ENCODE data around the gene IER5.

Gene IER5

DNA sequence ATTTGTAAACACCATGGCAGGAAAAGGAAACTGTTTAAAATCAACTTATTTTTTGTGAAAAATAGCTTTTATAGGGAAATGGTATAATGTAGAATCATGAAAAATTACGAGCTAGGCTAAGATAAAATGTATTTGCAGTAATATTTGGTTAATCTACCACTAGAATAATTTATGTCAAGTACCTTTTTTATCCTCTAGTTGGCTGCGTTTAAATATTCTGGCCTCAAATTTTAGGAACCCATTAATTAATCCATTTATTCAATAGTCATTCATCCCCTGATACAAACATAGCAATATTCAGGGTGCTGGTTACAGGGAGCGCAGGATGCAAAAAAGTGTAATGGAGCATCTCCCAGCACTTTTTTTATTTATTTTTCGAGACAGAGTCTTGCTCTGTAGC lies 8.6 kb upstream of the IER5 start:
- H3K4me3 ChIP-seq (ENCODE audit: low read depth, low read length), result no peak overlapping the region
- H3K9ac ChIP-seq (ENCODE audit: low read depth, low read length), result no peak overlapping the region
- peaks cover 8% of the 10 kb centered on the region for H3K4me1 ChIP-seq (ENCODE audit: control insufficient read depth, insufficient read depth, low read length)
- peaks cover 6% of the 10 kb centered on the region for H3K27me3 ChIP-seq (ENCODE audit: control insufficient read depth, insufficient read depth, low read length)
- no peaks in the 10 kb centered on the region for H3K9me3 ChIP-seq (ENCODE audit: control insufficient read depth, insufficient read depth, low read length)
- H3K36me3 ChIP-seq (ENCODE audit: control insufficient read depth, insufficient read depth, low read length), result no peaks in the 10 kb centered on the region

DNA sequence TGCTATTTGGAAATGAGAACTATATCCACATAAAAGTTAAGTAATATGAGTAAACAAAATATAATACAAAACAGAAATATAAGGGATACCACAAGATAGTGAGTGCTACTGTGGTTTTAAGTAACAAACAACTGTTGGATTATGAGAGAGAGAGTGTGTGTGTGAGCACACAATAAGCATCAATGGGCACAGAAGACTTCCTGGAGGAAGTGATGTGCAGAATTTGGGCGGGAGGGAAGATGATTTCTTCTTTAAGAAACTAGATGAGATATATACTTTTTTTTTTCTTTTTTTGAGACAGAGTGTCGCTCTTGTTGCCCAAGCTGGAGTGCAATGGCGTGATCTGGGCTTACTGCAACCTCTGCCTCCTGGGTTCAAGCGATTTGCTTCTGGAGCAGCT lies 7.9 kb upstream of the IER5 start:
- Histone ChIP-seq H3K4me1 (ENCODE audit: control insufficient read depth, insufficient read depth, low read length) (peaks cover 8% of the 10 kb centered on the region), H3K27me3 (ENCODE audit: control insufficient read depth, insufficient read depth, low read length) (peaks cover 13% of the 10 kb centered on the region), H3K36me3 (ENCODE audit: control insufficient read depth, insufficient read depth, low read length) (no peaks in the 10 kb centered on the region), H3K4me3 (ENCODE audit: low read depth, low read length) (no peak overlapping the region), H3K9ac (ENCODE audit: low read depth, low read length) (no peak overlapping the region), H3K9me3 (ENCODE audit: control insufficient read depth, insufficient read depth, low read length) (no peaks in the 10 kb centered on the region)

GRCh38 chr1:181081395-181081794 lies 7.1 kb upstream of the IER5 start:
- H3K4me1 ChIP-seq (ENCODE audit: control insufficient read depth, insufficient read depth, low read length), result peaks cover 8% of the 10 kb centered on the region
- H3K36me3 ChIP-seq (ENCODE audit: control insufficient read depth, insufficient read depth, low read length), result no peaks in the 10 kb centered on the region
- peaks cover 19% of the 10 kb centered on the region for H3K27me3 ChIP-seq (ENCODE audit: control insufficient read depth, insufficient read depth, low read length)
- no peak overlapping the region for H3K9ac ChIP-seq (ENCODE audit: low read depth, low read length)
- no peaks in the 10 kb centered on the region for H3K9me3 ChIP-seq (ENCODE audit: control insufficient read depth, insufficient read depth, low read length)
- H3K4me3 ChIP-seq (ENCODE audit: low read depth, low read length), result no peak overlapping the region

- Histone ChIP-seq H3K4me3 (ENCODE audit: low read depth, low read length) (no peak overlapping the region), H3K27me3 (ENCODE audit: control insufficient read depth, insufficient read depth, low read length) (peaks cover 33% of the 10 kb centered on the region), H3K9ac (ENCODE audit: low read depth, low read length) (no peak overlapping the region), H3K4me1 (ENCODE audit: control insufficient read depth, insufficient read depth, low read length) (no peaks in the 10 kb centered on the region), H3K9me3 (ENCODE audit: control insufficient read depth, insufficient read depth, low read length) (no peaks in the 10 kb centered on the region), H3K36me3 (ENCODE audit: control insufficient read depth, insufficient read depth, low read length) (no peaks in the 10 kb centered on the region)
Observed at GRCh38 chr1:181083842-181084605, 4.5 kb upstream of the IER5 start.

DNA sequence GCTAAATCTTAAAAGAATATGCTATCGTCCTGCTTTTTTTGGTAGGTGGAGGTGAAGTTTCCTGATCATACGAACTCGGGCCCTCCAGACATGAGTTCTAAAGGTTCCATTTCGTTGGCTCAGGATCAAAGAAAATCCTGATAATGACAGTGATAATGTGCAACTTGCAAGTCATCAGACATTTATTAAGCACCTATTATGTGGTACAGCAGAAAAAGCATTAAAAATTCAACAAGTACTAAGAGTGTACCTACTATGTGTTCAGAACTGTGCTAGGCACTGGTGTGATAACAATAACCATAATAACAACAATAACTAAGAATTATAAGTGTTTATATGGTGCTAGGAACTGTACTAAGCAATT lies 3.9 kb upstream of the IER5 start:
- H3K9me3 ChIP-seq (ENCODE audit: control insufficient read depth, insufficient read depth, low read length), result no peaks in the 10 kb centered on the region

GRCh38 chr1:181086091-181086490 lies 2.4 kb upstream of the IER5 start:
- Histone ChIP-seq H3K4me3 (ENCODE audit: low read depth, low read length) (no peak overlapping the region), H3K27me3 (ENCODE audit: control insufficient read depth, insufficient read depth, low read length) (peaks cover 48% of the 10 kb centered on the region), H3K9me3 (ENCODE audit: control insufficient read depth, insufficient read depth, low read length) (no peaks in the 10 kb centered on the region), H3K9ac (ENCODE audit: low read depth, low read length) (no peak overlapping the region), H3K36me3 (ENCODE audit: control insufficient read depth, insufficient read depth, low read length) (no peaks in the 10 kb centered on the region), H3K4me1 (ENCODE audit: control insufficient read depth, insufficient read depth, low read length) (no peaks in the 10 kb centered on the region)

More for the DNA sequence above, 3.9 kb upstream of the IER5 start:
- Histone ChIP-seq H3K36me3 (ENCODE audit: control insufficient read depth, insufficient read depth, low read length) (no peaks in the 10 kb centered on the region), H3K4me1 (ENCODE audit: control insufficient read depth, insufficient read depth, low read length) (no peaks in the 10 kb centered on the region), H3K9ac (ENCODE audit: low read depth, low read length) (no peak overlapping the region), H3K27me3 (ENCODE audit: control insufficient read depth, insufficient read depth, low read length) (peaks cover 33% of the 10 kb centered on the region), H3K4me3 (ENCODE audit: low read depth, low read length) (no peak overlapping the region)

- H3K36me3 ChIP-seq (ENCODE audit: control insufficient read depth, insufficient read depth, low read length), result no peaks in the 10 kb centered on the region
- peaks cover 56% of the 10 kb centered on the region for H3K27me3 ChIP-seq (ENCODE audit: control insufficient read depth, insufficient read depth, low read length)
- H3K9me3 ChIP-seq (ENCODE audit: control insufficient read depth, insufficient read depth, low read length), result no peaks in the 10 kb centered on the region
- H3K9ac ChIP-seq (ENCODE audit: low read depth, low read length), result no peak overlapping the region
- no peak overlapping the region for H3K4me3 ChIP-seq (ENCODE audit: low read depth, low read length)
- H3K4me1 ChIP-seq (ENCODE audit: control insufficient read depth, insufficient read depth, low read length), result peaks cover 4% of the 10 kb centered on the region
Observed at GRCh38 chr1:181086926-181087325, 1.6 kb upstream of the IER5 start.

DNA sequence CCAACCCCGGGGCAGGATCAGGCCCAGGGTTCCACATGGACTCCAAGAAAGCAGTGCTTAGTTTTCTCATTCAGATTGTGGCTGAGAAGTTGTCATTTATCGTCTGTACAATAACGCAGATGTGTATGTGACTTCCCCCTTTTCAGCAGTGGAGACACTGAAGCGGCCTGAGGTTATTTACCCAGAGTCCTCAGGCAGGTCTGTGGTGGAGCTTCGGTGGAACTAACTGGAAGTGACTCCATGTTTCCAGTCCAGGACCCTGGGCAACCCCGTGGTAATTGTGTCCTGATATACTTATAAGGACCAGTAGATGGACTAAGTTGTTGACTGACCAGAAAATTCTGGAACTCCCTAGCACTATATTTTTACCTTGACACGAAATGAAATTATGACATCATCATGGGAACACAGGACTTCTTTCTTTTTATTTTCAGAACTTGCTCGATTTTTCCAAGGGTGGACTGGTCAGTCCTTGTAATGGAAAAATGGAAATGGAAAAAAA lies 1.0 kb upstream of the IER5 start:
- no peaks in the 10 kb centered on the region for H3K9me3 ChIP-seq (ENCODE audit: control insufficient read depth, insufficient read depth, low read length)
- no peak overlapping the region for H3K9ac ChIP-seq (ENCODE audit: low read depth, low read length)
- H3K4me3 ChIP-seq (ENCODE audit: low read depth, low read length), result no peak overlapping the region
- no peaks in the 10 kb centered on the region for H3K36me3 ChIP-seq (ENCODE audit: control insufficient read depth, insufficient read depth, low read length)
- H3K27me3 ChIP-seq (ENCODE audit: control insufficient read depth, insufficient read depth, low read length), result peaks cover 61% of the 10 kb centered on the region
- H3K4me1 ChIP-seq (ENCODE audit: control insufficient read depth, insufficient read depth, low read length), result peaks cover 4% of the 10 kb centered on the region

DNA sequence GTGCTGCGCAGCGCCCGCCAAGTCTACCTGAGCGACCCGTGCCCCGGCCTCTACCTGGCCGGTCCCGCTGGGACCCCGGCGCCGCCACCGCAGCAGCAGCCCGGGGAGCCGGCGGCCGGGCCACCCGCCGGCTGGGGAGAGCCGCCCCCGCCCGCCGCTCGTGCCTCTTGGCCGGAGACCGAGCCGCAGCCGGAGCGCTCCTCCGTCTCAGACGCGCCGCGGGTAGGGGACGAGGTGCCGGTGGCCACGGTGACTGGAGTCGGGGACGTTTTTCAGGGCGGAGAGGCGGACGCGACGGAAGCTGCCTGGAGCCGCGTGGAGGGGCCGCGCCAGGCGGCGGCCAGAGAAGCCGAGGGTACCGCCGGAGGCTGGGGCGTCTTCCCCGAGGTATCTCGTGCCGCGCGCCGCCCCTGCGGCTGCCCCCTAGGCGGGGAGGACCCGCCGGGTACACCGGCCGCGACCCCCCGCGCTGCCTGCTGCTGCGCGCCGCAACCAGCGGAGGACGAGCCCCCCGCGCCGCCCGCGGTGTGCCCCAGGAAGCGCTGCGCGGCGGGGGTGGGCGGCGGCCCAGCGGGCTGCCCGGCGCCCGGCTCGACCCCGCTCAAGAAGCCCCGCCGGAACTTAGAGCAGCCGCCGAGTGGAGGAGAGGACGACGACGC lies 646 bp downstream of the IER5 start:
- peak overlapping the region; percentile 30 for H3K9ac ChIP-seq (ENCODE audit: low read depth, low read length)
- peaks cover 4% of the 10 kb centered on the region for H3K4me1 ChIP-seq (ENCODE audit: control insufficient read depth, insufficient read depth, low read length)

DNA sequence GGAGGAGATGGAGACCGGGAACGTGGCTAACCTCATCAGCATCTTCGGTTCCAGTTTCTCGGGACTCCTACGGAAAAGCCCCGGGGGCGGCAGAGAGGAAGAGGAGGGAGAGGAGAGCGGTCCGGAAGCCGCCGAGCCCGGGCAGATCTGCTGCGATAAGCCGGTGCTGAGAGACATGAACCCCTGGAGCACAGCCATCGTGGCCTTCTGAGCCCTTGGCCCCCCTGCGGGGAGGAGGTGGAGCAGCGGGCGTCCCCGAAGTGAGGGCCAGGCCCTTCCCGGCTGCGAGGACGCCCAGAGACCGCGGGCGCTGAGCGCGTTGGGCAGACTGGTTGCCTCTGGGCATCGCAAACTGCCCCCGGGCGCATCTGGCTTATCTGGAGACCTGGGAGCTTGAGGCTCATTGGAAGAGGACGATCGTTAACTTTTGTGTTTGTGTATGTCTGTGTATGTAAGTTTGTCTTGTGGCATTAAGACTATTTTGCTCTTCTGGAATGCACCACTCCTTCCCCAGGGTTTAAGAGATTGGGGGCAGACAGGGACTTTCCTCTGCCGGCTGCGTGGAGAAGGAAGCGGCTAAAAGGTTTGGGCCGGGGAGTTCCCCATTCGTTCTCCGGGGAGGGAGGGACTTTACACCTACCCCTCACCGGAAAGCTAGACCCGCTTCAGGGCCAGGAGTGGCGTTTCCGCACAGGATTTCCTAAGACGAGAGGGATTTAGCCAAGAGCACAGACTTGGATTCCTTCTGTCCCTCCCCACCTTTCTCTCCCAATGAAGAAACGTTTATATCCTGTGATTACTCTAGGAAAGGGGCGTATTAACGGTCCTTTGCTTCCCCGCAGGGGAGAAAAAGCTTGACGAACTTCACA lies 1.4 kb downstream of the IER5 start:
- no peaks in the 10 kb centered on the region for H3K36me3 ChIP-seq (ENCODE audit: control insufficient read depth, insufficient read depth, low read length)
- H3K4me3 ChIP-seq (ENCODE audit: low read depth, low read length), result peak overlapping the region; percentile 69
- H3K9ac ChIP-seq (ENCODE audit: low read depth, low read length), result peak overlapping the region; percentile 30
- H3K27me3 ChIP-seq (ENCODE audit: control insufficient read depth, insufficient read depth, low read length), result peaks cover 81% of the 10 kb centered on the region
- no peaks in the 10 kb centered on the region for H3K9me3 ChIP-seq (ENCODE audit: control insufficient read depth, insufficient read depth, low read length)
- peaks cover 4% of the 10 kb centered on the region for H3K4me1 ChIP-seq (ENCODE audit: control insufficient read depth, insufficient read depth, low read length)

More for the DNA sequence above, 646 bp downstream of the IER5 start:
- Histone ChIP-seq H3K9me3 (ENCODE audit: control insufficient read depth, insufficient read depth, low read length) (no peaks in the 10 kb centered on the region), H3K36me3 (ENCODE audit: control insufficient read depth, insufficient read depth, low read length) (no peaks in the 10 kb centered on the region), H3K4me3 (ENCODE audit: low read depth, low read length) (peak overlapping the region; percentile 69), H3K27me3 (ENCODE audit: control insufficient read depth, insufficient read depth, low read length) (peaks cover 78% of the 10 kb centered on the region)

DNA sequence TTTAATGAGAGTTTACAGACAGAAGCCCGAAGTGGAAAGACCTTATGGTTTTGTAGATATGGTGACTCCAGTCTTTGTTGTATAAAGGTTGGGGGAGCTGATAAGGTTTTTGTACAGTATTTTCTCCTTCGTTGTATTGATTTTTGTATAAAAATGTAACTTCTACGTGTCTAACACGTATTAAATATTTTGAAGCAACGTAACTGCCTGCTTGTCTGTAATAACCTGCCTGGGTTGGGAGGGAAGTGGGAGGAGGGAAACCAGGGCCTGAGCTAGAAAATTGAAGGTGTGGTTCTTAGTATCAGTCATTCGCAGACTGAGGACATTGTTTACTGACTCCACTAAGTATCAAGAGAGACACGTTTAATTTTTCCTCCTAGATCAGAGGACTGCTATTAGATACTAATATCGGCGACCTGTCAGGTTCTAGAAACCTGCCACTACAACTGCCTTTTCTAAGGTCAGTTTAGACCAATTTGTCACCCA lies 2.2 kb downstream of the IER5 start:
- H3K9ac ChIP-seq (ENCODE audit: low read depth, low read length), result no peak overlapping the region
- H3K9me3 ChIP-seq (ENCODE audit: control insufficient read depth, insufficient read depth, low read length), result no peaks in the 10 kb centered on the region
- peaks cover 82% of the 10 kb centered on the region for H3K27me3 ChIP-seq (ENCODE audit: control insufficient read depth, insufficient read depth, low read length)
- peak overlapping the region; percentile 69 for H3K4me3 ChIP-seq (ENCODE audit: low read depth, low read length)
- no peaks in the 10 kb centered on the region for H3K36me3 ChIP-seq (ENCODE audit: control insufficient read depth, insufficient read depth, low read length)
- peaks cover 4% of the 10 kb centered on the region for H3K4me1 ChIP-seq (ENCODE audit: control insufficient read depth, insufficient read depth, low read length)
